Fibroblast of the aortic adventitia (primary cell): ENCODE data around the gene SMOC2. TPM values are rescaled to one million over a fixed set of nuclear protein-coding genes. Genes with fewer than 3 reads are reported as not detected.
"Not testable (repeated sequence)": the region's sequence is repeated elsewhere in the genome, so short reads cannot be mapped to it uniquely, and the experiment has no call there.

Experiments used
- DNase-seq: peaks from one replicate; pipeline ENCODE4 v3.0.0-alpha.2; 2010; ENCODE audit warnings: low read depth
- H3K4me3 ChIP-seq: 2 replicates; pipeline ENCODE4 v1.5.1; 2011; ENCODE audit warnings: low read depth, mild to moderate bottlenecking, control low read depth, low read length, moderate library complexity
- CTCF ChIP-seq: IDR thresholded peaks from 2 replicates; pipeline ENCODE4 v1.5.1; 2011; ENCODE audit warnings: mild to moderate bottlenecking, low read length, control low read depth, inconsistent platforms; ENCODE audit not compliant: insufficient read depth
- total RNA-seq: library from RNA; depleted of rRNA; stranded (reverse); fragments of >200 nt; gene quantifications from 2 replicates; pipeline ENCODE4 v1.2.3, GENCODE V29; 2012; ENCODE audit warnings: low replicate concordance

Gene SMOC2
- total RNA-seq, 1 donor = 0.09 TPM

GRCh38 chr6:168700880-168701279, 259.9 kb downstream of the SMOC2 start:
- no peak overlapping the region for H3K4me3 ChIP-seq

GRCh38 chr6:168703990-168704389, 263.0 kb downstream of the SMOC2 start:
- TF ChIP-seq CTCF = no peak
- no peak overlapping the region for H3K4me3 ChIP-seq
- DNase-seq = no peak

More at GRCh38 chr6:168700880-168701279, 259.9 kb downstream of the SMOC2 start:
- TF ChIP-seq CTCF = no peak
- DNase-seq = no peak

- H3K4me3 ChIP-seq = no peak overlapping the region
- no peak for TF ChIP-seq CTCF
- no peak for DNase-seq
Observed at GRCh38 chr6:168704678-168705077, 263.7 kb downstream of the SMOC2 start.

GRCh38 chr6:168705271-168705670, 264.3 kb downstream of the SMOC2 start:
- DNase-seq, H3K4me3 ChIP-seq: not testable (repeated sequence)

- H3K4me3 ChIP-seq = no peak overlapping the region
- DNase-seq = no peak
- TF ChIP-seq CTCF = no peak
Observed at GRCh38 chr6:168706471-168707177, 265.6 kb downstream of the SMOC2 start.

- no peak for TF ChIP-seq CTCF
- no peak for DNase-seq
- H3K4me3 ChIP-seq = no peak overlapping the region
Observed at GRCh38 chr6:168708526-168708925, 267.5 kb downstream of the SMOC2 start.

GRCh38 chr6:168708984-168709383, 268.0 kb downstream of the SMOC2 start:
- TF ChIP-seq CTCF = no peak
- H3K4me3 ChIP-seq = no peak overlapping the region
- DNase-seq = no peak
